K562 treated with DMSO at 1 percent for 24 hours (cell line): ENCODE measurements around the gene FAM89A. TPM values are rescaled to one million over a fixed set of nuclear protein-coding genes. Genes with fewer than 3 reads are reported as not detected.

Experiments used
- total RNA-seq: library from RNA; unstranded; fragments of 300-600 nt; gene quantifications from 2 replicates; pipeline ENCODE4 v1.2.3, GENCODE V29; 2022; ENCODE audit warnings: low read depth; ENCODE audit not compliant: insufficient read depth

Gene FAM89A
- 75.4 and 98.3 TPM in 2 replicates for total RNA-seq

DNA sequence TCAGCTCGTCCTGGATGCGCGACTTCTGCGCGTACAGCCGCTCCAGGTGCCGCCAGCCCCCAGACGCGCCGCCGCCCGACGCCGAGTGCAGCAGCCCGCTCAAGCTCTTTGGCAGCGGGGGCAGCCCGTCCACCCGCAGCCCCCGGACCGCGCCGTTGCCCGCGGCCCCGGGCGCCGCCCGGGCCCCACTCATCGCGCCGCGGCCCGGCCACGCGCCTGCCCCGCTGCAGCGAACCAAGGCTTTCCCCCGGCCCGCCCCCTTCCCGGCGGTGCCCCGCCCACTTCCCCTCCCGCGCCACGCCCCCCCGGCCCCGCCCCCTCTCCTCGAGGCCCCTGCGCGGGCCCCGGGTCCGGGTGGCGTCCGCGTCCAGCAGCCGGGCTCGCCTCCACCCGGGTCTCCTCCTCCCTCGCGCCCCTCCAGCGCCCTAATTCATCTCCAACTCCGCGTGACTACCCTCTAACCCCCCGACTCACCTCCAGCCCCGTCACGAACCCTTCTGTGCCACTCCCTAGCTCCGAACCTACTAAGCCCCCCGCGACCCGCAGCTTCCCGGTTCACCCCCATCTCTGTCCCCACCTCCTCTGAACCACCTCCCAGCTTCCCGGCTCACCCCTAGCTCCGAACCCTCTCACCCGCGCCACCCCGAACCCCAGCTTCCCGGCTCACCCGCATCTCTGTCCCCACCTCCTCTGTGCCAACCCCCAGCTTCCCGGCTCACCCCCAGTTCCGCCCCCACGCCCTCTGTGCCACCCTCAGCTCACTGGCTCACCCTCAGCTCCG is at the start of gene FAM89A:
Gene FAM89A, minus strand, starts transcription at position 236 of the 781 bp plus-strand sequence. Its CDS starts 43 bp downstream, at position 193.

DNA sequence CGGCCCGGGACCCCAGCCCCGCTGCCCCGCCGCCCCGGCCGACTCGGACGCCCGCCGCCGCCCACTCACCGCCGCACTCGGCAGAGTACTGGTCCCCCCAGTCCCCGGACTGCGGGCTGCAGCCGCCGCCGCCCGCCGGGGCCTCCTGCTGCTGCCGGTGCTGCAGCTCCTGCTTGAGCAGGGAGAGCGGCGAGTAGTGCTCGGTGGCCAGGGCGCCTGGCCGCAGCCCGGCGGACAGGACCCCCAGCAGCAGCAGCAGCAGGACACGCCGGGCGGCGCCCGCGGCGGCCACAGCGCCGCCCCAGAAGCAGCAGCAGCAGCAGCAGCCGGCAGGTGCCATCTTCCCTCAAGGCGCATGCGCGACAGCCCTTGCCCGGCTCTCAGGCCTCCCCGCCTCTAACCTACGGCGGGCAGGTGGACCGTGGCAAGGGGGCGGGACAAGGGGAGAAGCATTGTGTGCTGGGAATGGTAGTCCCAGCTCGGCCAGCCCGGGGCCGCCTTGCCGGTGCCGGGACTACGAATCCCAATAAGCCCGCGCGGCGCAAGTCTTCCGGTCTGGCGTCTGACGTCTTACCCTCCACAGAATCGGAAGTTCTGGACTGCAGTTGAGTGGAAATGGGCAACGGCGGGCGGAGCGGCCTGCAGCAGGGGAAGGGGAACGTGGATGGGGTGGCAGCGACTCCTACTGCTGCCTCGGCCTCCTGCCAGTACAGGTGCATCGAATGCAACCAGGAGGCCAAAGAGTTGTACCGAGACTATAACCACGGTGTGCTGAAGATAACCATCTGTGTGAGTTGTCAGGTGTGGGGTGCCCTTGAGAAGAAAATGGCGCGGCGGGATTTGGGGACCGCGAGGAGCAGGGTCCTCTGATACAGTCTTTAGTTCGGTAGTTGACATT is 61.3 kb downstream of the FAM89A start, which contains the start of the genes ARV1 and TTC13:
Gene ARV1, plus strand, starts transcription at position 604 of the 898 bp plus-strand sequence. Its CDS starts 12 bp downstream, at position 616.
Gene TTC13, minus strand, starts transcription at position 371 of the 898 bp plus-strand sequence. Its CDS starts 31 bp downstream, at position 340.

Other genes with a start within 250 kb of the FAM89A start
- 7.1 and 7.5 TPM in 2 replicates for gene C1orf198, start 171.7 kb downstream of the FAM89A start, total RNA-seq
- 4.2 and 4.8 TPM in 2 replicates for gene TTC13, start 61.4 kb downstream of the FAM89A start, total RNA-seq
- gene ARV1, start 61.2 kb downstream of the FAM89A start, total RNA-seq: 41.2 and 50.2 TPM in 2 replicates
- 0.41 and 0.49 TPM in 2 replicates for gene TRIM67, start 121.8 kb upstream of the FAM89A start, total RNA-seq
- 40.3 and 49.4 TPM in 2 replicates for gene GNPAT, start 201.0 kb upstream of the FAM89A start, total RNA-seq